Muscle layer of colon (tissue), 2 donors: ENCODE data around the gene TMED5.

Source experiments
- H3K27ac ChIP-seq: one replicate; pipeline ENCODE4 v1.7.0; 2013; ENCODE audit warnings: low read depth, mild to moderate bottlenecking, low read length, moderate library complexity
- H3K27me3 ChIP-seq, 2 donors: one replicate each; pipeline ENCODE4 v1.7.0; 2013; ENCODE audit warnings: low read length in 2 of 2, mild to moderate bottlenecking in 2 of 2; ENCODE audit not compliant: insufficient read depth in 2 of 2, control insufficient read depth in 1 of 2
- H3K36me3 ChIP-seq: one replicate; pipeline ENCODE4 v1.7.0; 2013; ENCODE audit warnings: mild to moderate bottlenecking, low read length; ENCODE audit not compliant: insufficient read depth
- H3K4me1 ChIP-seq: one replicate; pipeline ENCODE4 v1.7.0; 2013; ENCODE audit warnings: mild to moderate bottlenecking, low read length; ENCODE audit not compliant: insufficient read depth
- H3K4me3 ChIP-seq, 2 donors: one replicate each; pipeline ENCODE4 v1.7.0; 2013; ENCODE audit warnings: low read length in 2 of 2, low read depth in 1 of 2, mild to moderate bottlenecking in 1 of 2, moderate library complexity in 1 of 2
- H3K9ac ChIP-seq: one replicate; pipeline ENCODE4 v1.7.0; 2013; ENCODE audit warnings: low read length
- H3K9me3 ChIP-seq: one replicate; pipeline ENCODE4 v1.7.0; 2013; ENCODE audit warnings: mild to moderate bottlenecking, low read length
- donor health status: abdominal sarcoma.
- donor health status: Adenocarcinoma of cecum.

The TMED5 gene

DNA sequence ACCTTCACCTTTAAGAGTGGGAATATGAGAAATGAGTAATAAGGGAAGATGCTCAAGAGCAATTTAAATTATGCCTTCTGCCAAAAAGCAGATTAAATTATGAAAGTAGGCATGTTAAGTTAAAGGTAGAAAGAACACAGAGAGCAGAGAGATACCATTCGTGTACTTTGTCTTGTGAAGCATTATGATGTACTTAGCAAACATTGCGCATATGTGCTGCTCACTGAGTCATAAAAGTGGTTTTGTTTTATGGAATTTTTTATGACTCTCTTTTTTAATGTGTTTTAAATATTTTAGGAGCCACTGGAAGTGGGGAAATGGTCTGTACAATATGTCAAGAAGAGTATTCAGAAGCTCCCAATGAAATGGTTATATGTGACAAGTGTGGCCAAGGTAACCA lies 65.8 kb downstream of the TMED5 start:
- H3K27ac ChIP-seq: no peak overlapping the region
- H3K4me3 ChIP-seq: no peak overlapping the region
- H3K4me1 ChIP-seq: no peaks in the 10 kb centered on the region
- H3K27me3 ChIP-seq: no peaks in the 10 kb centered on the region
- H3K9ac ChIP-seq: no peak overlapping the region
- H3K36me3 ChIP-seq: peaks cover 14% of the 10 kb centered on the region
- H3K9me3 ChIP-seq: no peaks in the 10 kb centered on the region

GRCh38 chr1:93113127-93113526 lies 67.1 kb downstream of the TMED5 start:
- Histone ChIP-seq H3K27me3 (no peaks in the 10 kb centered on the region), H3K4me3 (no peak overlapping the region), H3K36me3 (peaks cover 9% of the 10 kb centered on the region), H3K9me3 (no peaks in the 10 kb centered on the region), H3K9ac (no peak overlapping the region), H3K27ac (no peak overlapping the region), H3K4me1 (no peaks in the 10 kb centered on the region)

GRCh38 chr1:93111561-93111960 lies 68.7 kb downstream of the TMED5 start:
- no peaks in the 10 kb centered on the region for H3K4me1 ChIP-seq
- H3K9me3 ChIP-seq: no peaks in the 10 kb centered on the region
- H3K9ac ChIP-seq: no peak overlapping the region
- H3K4me3 ChIP-seq: no peak overlapping the region
- peaks cover 5% of the 10 kb centered on the region for H3K36me3 ChIP-seq
- no peaks in the 10 kb centered on the region for H3K27me3 ChIP-seq
- H3K27ac ChIP-seq: no peak overlapping the region

DNA sequence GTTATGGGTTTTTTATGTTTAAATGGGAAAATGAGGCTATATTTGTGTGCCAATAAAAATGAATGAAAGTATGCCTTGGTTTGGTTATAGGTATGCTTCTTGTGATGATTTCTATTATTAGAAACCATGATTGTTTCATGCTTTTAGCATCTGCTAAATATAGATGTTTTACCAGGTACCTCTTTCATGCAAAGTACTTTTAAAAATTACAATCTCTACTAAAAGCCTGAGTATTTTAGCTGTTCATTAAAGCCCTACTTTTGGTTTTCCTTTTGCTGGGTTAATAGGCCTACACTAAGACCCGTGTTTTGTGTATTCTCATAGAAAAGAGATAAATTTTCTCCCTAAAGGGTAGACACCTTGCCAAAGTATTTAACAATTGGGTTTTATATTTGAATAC lies 69.1 kb downstream of the TMED5 start:
- Histone ChIP-seq H3K27me3 (no peaks in the 10 kb centered on the region), H3K4me3 (no peak overlapping the region)

GRCh38 chr1:93109578-93109977 lies 70.6 kb downstream of the TMED5 start:
- Histone ChIP-seq H3K9ac (no peak overlapping the region), H3K36me3 (no peaks in the 10 kb centered on the region), H3K4me1 (no peaks in the 10 kb centered on the region), H3K27me3 (no peaks in the 10 kb centered on the region), H3K27ac (no peak overlapping the region), H3K9me3 (no peaks in the 10 kb centered on the region), H3K4me3 (no peak overlapping the region)

More for the DNA sequence above, 69.1 kb downstream of the TMED5 start:
- Histone ChIP-seq H3K9me3 (no peaks in the 10 kb centered on the region), H3K4me1 (no peaks in the 10 kb centered on the region), H3K27ac (no peak overlapping the region), H3K9ac (no peak overlapping the region), H3K36me3 (peaks cover 1% of the 10 kb centered on the region)

DNA sequence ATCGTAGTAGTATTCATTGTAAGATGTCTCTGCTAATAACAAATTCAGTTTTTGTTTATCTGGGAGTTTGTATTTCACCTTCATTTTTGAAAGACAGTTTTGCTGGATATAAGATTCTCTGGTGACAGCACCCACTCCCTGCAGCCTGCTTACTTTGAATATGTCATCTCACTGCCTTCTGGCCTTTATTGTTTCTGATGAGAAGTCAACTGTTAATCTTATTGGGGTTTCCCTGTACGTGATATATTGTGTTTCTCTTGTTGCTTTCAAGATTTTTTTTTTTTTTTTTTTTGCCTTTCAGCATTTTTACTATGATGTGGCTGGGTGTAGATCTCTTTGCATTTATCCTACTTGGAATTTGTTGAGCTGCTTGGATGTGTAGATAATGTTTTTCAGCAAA lies 71.9 kb downstream of the TMED5 start:
- Histone ChIP-seq H3K27ac (no peak overlapping the region), H3K36me3 (no peaks in the 10 kb centered on the region), H3K4me1 (no peaks in the 10 kb centered on the region), H3K9me3 (no peaks in the 10 kb centered on the region), H3K27me3 (no peaks in the 10 kb centered on the region), H3K4me3 (no peak overlapping the region), H3K9ac (no peak overlapping the region)

- H3K4me1 ChIP-seq: no peaks in the 10 kb centered on the region
- H3K4me3 ChIP-seq: no peak overlapping the region
- no peak overlapping the region for H3K9ac ChIP-seq
- H3K9me3 ChIP-seq: no peaks in the 10 kb centered on the region
- no peak overlapping the region for H3K27ac ChIP-seq
- H3K36me3 ChIP-seq: no peaks in the 10 kb centered on the region
- no peaks in the 10 kb centered on the region for H3K27me3 ChIP-seq
These were observed 72.8 kb downstream of the TMED5 start for GRCh38 chr1:93107395-93107794.

DNA sequence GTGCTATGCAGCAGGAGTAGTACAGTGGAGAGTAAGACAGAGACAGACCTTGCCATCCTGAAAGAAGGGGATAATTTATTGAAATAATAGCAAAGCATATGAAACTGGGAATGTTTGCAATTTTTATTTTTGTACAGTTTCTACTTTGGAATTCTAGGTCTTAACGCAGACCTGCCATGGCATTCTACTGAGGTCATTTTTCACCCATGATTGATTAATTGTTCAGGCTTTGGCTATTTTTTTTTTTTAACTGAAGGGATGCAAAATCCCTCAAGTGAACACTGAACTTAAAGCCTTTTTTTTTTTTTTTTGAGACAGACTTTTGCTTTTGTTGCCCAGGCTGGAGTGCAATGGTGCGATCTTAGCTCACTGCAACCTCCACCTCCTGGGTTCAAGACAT lies 74.0 kb downstream of the TMED5 start:
- no peaks in the 10 kb centered on the region for H3K27me3 ChIP-seq
- H3K4me1 ChIP-seq: no peaks in the 10 kb centered on the region
- no peak overlapping the region for H3K27ac ChIP-seq
- H3K9me3 ChIP-seq: no peaks in the 10 kb centered on the region
- H3K9ac ChIP-seq: no peak overlapping the region
- no peaks in the 10 kb centered on the region for H3K36me3 ChIP-seq
- H3K4me3 ChIP-seq: no peak overlapping the region

DNA sequence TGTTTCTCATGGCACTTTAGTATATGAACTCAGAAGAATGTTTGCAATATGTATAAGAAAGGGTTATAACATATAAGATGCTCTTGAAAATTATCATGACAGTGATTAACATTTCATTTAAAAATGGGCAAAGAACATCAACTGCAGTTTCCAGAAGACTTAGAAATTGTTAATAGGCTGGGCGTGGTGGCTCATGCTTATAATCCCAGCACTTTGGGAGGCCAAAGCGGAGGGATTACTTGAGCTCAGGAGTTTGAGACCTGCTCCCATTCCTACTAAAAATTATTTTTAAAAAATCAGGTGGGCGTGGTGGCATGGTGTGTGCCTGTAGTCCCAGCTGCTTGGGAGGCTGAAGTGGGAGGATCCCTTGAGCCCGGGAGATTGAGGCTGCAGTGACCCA lies 78.1 kb downstream of the TMED5 start:
- Histone ChIP-seq H3K4me3 (no peak overlapping the region), H3K9me3 (no peaks in the 10 kb centered on the region), H3K27me3 (no peaks in the 10 kb centered on the region), H3K36me3 (no peaks in the 10 kb centered on the region), H3K27ac (no peak overlapping the region), H3K9ac (no peak overlapping the region), H3K4me1 (peaks cover 5% of the 10 kb centered on the region)
